SU-DHL-6 (cell line): Measurements from ENCODE around the gene ALPK3.

Experiments
- H2AFZ ChIP-seq: fragments of 200-600 bp; sonication (generic); 2 replicates; pipeline ENCODE4 v1.6.1; 2014; ENCODE audit warnings: low read depth, mild to moderate bottlenecking, moderate library complexity, mixed read lengths, antibody characterized with exemption, low read length; ENCODE audit not compliant: severe bottlenecking
- H3F3A ChIP-seq: fragments of 200-600 bp; shearing (Covaris generic); 2 replicates; pipeline ENCODE4 v1.6.0; 2016; ENCODE audit warnings: antibody characterized with exemption, mild to moderate bottlenecking; ENCODE audit not compliant: insufficient read depth
- H3K27ac ChIP-seq: fragments of 200-600 bp; sonication (generic); 2 replicates; pipeline ENCODE4 v1.5.1; 2016; ENCODE audit warnings: low read depth, mild to moderate bottlenecking, low read length, moderate library complexity, mixed read lengths
- H3K27me3 ChIP-seq: fragments of 200-600 bp; sonication (generic), shearing (Covaris generic); 2 replicates; pipeline ENCODE4 v1.6.0; 2014; ENCODE audit warnings: mild to moderate bottlenecking, low read length
- H3K36me3 ChIP-seq: fragments of 200-600 bp; sonication (generic); 2 replicates; pipeline ENCODE4 v1.6.1; 2014; ENCODE audit warnings: mild to moderate bottlenecking, low read length, mixed read lengths
- H3K4me2 ChIP-seq: fragments of 300-600, 200-600 bp; shearing (Covaris generic), sonication (generic); 2 replicates; pipeline ENCODE4 v1.6.0; 2014; ENCODE audit warnings: low read length, low read depth, mild to moderate bottlenecking; ENCODE audit not compliant: poor library complexity, severe bottlenecking
- H3K4me3 ChIP-seq: fragments of 200-600 bp; sonication (generic); 2 replicates; pipeline ENCODE4 v1.5.1; 2014; ENCODE audit warnings: antibody characterized with exemption, low read length, mild to moderate bottlenecking, mixed read lengths; ENCODE audit not compliant: insufficient read depth, poor library complexity, severe bottlenecking
- H3K79me2 ChIP-seq: fragments of 200-600 bp; sonication (generic); 2 replicates; pipeline ENCODE4 v1.6.1; 2014; ENCODE audit warnings: mild to moderate bottlenecking, low read length, moderate library complexity; ENCODE audit not compliant: insufficient read depth
- H3K9ac ChIP-seq: fragments of 200-600 bp; sonication (generic); 2 replicates; pipeline ENCODE4 v1.7.0; 2014; ENCODE audit warnings: mild to moderate bottlenecking, low read length
- H3K9me2 ChIP-seq: fragments of 200-600 bp; sonication (generic); replicated peaks from 2 replicates; pipeline ENCODE4 v1.6.1; 2014; ENCODE audit warnings: low read length; ENCODE audit not compliant: insufficient read depth
- H3K9me3 ChIP-seq: fragments of 200-600 bp; sonication (generic); 2 replicates; pipeline ENCODE4 v1.6.1; 2014; ENCODE audit warnings: low read length, mixed read lengths; ENCODE audit not compliant: insufficient read depth
- H4K20me1 ChIP-seq: fragments of 200-600 bp; sonication (generic); 2 replicates; pipeline ENCODE4 v1.6.1; 2014; ENCODE audit warnings: low read depth, mild to moderate bottlenecking, antibody characterized with exemption, low read length, moderate library complexity, mixed read lengths
- CTCF ChIP-seq: fragments of 200-600 bp; sonication (generic); IDR thresholded peaks from one replicate; pipeline ENCODE4 v1.5.1; 2017; ENCODE audit warnings: antibody characterized with exemption, mild to moderate bottlenecking, low read length, moderate library complexity; ENCODE audit not compliant: insufficient read depth, poor library complexity, severe bottlenecking
- EZH2phosphoT487 ChIP-seq: fragments of 200-600 bp; sonication (generic), shearing (Covaris generic); conservative IDR thresholded peaks from 2 replicates; pipeline ENCODE4 v1.6.1; 2018; ENCODE audit warnings: mild to moderate bottlenecking, antibody characterized with exemption, low read length, moderate library complexity, mixed read lengths

The ALPK3 gene

GRCh38 chr15:84862214-84862975 lies 45.2 kb downstream of the ALPK3 start:
- TF ChIP-seq EZH2phosphoT487 (no peak), CTCF (no peak)
- Histone ChIP-seq H3K4me3 (no peak overlapping the region), H3K27me3 (no peaks in the 10 kb centered on the region), H3K9me2 (no peaks in the 10 kb centered on the region), H3K27ac (no peak overlapping the region), H3K9ac (no peak overlapping the region), H3K36me3 (no peaks in the 10 kb centered on the region), H3K79me2 (no peaks in the 10 kb centered on the region), H3F3A (no peaks in the 10 kb centered on the region), H3K9me3 (no peaks in the 10 kb centered on the region), H3K4me2 (no peak overlapping the region), H4K20me1 (no peaks in the 10 kb centered on the region), H2AFZ (no peak overlapping the region)

- Histone ChIP-seq H3K9ac (no peak overlapping the region), H3K27ac (no peak overlapping the region), H3K4me2 (no peak overlapping the region), H3K9me2 (no peaks in the 10 kb centered on the region), H2AFZ (no peak overlapping the region), H3K79me2 (no peaks in the 10 kb centered on the region), H4K20me1 (no peaks in the 10 kb centered on the region), H3K36me3 (no peaks in the 10 kb centered on the region), H3F3A (no peaks in the 10 kb centered on the region), H3K9me3 (no peaks in the 10 kb centered on the region), H3K4me3 (no peak overlapping the region), H3K27me3 (no peaks in the 10 kb centered on the region)
- TF ChIP-seq CTCF (no peak), EZH2phosphoT487 (no peak)
These were observed 46.6 kb downstream of the ALPK3 start for GRCh38 chr15:84863565-84864443.

DNA sequence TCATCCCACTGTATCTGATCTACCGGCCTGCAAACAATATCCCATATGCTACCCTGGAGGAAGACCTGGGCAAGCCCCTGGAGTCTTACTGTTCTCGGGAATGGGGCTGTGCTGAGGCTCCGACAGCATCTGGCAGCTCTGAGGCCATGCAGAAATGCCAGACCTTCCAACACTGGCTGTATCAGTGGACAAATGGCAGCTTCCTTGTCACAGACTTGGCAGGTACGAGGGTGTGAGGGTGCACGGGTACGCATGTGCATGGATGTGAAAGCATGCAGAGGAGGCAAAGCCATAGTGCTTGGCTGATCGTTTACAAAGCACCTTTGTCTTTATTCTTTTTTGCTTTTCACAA lies 47.3 kb downstream of the ALPK3 start:
- Histone ChIP-seq H3K9me3 (no peaks in the 10 kb centered on the region), H3K27ac (no peak overlapping the region), H3K9ac (no peak overlapping the region), H3K79me2 (no peaks in the 10 kb centered on the region), H2AFZ (no peak overlapping the region), H4K20me1 (no peaks in the 10 kb centered on the region), H3K36me3 (no peaks in the 10 kb centered on the region), H3K9me2 (no peaks in the 10 kb centered on the region), H3K4me3 (no peak overlapping the region), H3K27me3 (no peaks in the 10 kb centered on the region), H3F3A (no peaks in the 10 kb centered on the region), H3K4me2 (no peak overlapping the region)
- no peak for TF ChIP-seq EZH2phosphoT487
- TF ChIP-seq CTCF: no peak
